BJ (cell line): ENCODE measurements around the gene HSD17B8. TPM values are rescaled to one million over a fixed set of nuclear protein-coding genes. Genes with fewer than 3 reads are reported as not detected.

ENCODE experiments used
- CTCF ChIA-PET: fragments of 350-600 bp; formaldehyde crosslinking; extraction: SDS; loops from one replicate; lab custom pipeline; 2021; ENCODE audit warnings: antibody characterized with exemption, inconsistent platforms; lab: Yijun Ruan, JAX
- POLR2A ChIA-PET: fragments of 300-600 bp; sonication (Branson Sonifier 250); formaldehyde crosslinking; extraction: SDS; loops from one replicate; lab custom pipeline; 2021; ENCODE audit warnings: antibody characterized with exemption; lab: Charles Lee
- DNase-seq: peaks from one replicate; pipeline ENCODE4 v3.0.0-alpha.2; 2011; ENCODE audit warnings: low read depth
- H3K27me3 ChIP-seq: 2 replicates; pipeline ENCODE4 v1.6.0; 2011; ENCODE audit warnings: low read length; ENCODE audit not compliant: control insufficient read depth, insufficient read depth
- H3K36me3 ChIP-seq: 2 replicates; pipeline ENCODE4 v1.5.1; 2011; ENCODE audit warnings: low read length; ENCODE audit not compliant: control insufficient read depth, insufficient read depth
- H3K4me3 ChIP-seq: 2 replicates; pipeline ENCODE4 v1.5.1; 2011; ENCODE audit warnings: low read depth, mild to moderate bottlenecking, control low read depth, low read length
- CTCF ChIP-seq: IDR thresholded peaks from 2 replicates; pipeline ENCODE4 v1.5.1; 2011; ENCODE audit warnings: low read depth, mild to moderate bottlenecking, control low read depth, inconsistent platforms, low read length, moderate library complexity; ENCODE audit not compliant: insufficient read depth
- polyA plus RNA-seq: library from polyadenylated mRNA; depleted of rRNA; stranded (reverse); fragments of >200 nt; gene quantifications from 2 replicates; pipeline ENCODE4 v1.2.3, GENCODE V29; 2011

Gene HSD17B8
- polyA plus RNA-seq, 1 experiment, result 3.4 TPM

- Histone ChIP-seq H3K36me3 (no peaks in the 10 kb centered on the region), H3K27me3 (peaks cover 3% of the 10 kb centered on the region), H3K4me3 (no peak overlapping the region)
- ChIA-PET CTCF (interaction anchor here (0.6 to 4.3 kb wide), 22 partner anchors 8 to 334 kb away, joined by 3 to 39 read pairs (median 4); partner anchors contain the start of genes HLA-DMA and TAP2), POLR2A (no interaction called here)
- TF ChIP-seq CTCF, result no peak
- no peak for DNase-seq
Measured at GRCh38 chr6:33171880-33172687, 32.4 kb upstream of the HSD17B8 start.

- Histone ChIP-seq H3K36me3 (no peaks in the 10 kb centered on the region), H3K4me3 (no peak overlapping the region), H3K27me3 (peaks cover 3% of the 10 kb centered on the region)
- TF ChIP-seq CTCF, result peak; percentile 76
- DNase-seq, result no peak
- CTCF ChIA-PET, result interaction anchor here (0.6 to 4.3 kb wide), 28 partner anchors 9 to 334 kb away, joined by 3 to 39 read pairs (median 4); partner anchors contain the start of genes HLA-DMA and TAP2
- POLR2A ChIA-PET, result no interaction called here
Measured at GRCh38 chr6:33172688-33173534, 31.5 kb upstream of the HSD17B8 start.

GRCh38 chr6:33173535-33174180, 30.8 kb upstream of the HSD17B8 start:
- H3K4me3 ChIP-seq, result no peak overlapping the region
- no peak for TF ChIP-seq CTCF
- ChIA-PET POLR2A (no interaction called here), CTCF (interaction anchor here (0.6 to 4.3 kb wide), 16 partner anchors 10 to 159 kb away, joined by 3 to 39 read pairs (median 4); no protein-coding TSS in a partner anchor)
- no peaks in the 10 kb centered on the region for H3K36me3 ChIP-seq
- H3K27me3 ChIP-seq, result peaks cover 3% of the 10 kb centered on the region
- no peak for DNase-seq

GRCh38 chr6:33174784-33175183, 29.7 kb upstream of the HSD17B8 start:
- TF ChIP-seq CTCF, result no peak
- no peak overlapping the region for H3K4me3 ChIP-seq
- H3K27me3 ChIP-seq, result peaks cover 3% of the 10 kb centered on the region
- CTCF ChIA-PET, result interaction anchor here (0.6 to 4.3 kb wide), 10 partner anchors 13 to 160 kb away, joined by 3 to 33 read pairs (median 6); no protein-coding TSS in a partner anchor
- no peaks in the 10 kb centered on the region for H3K36me3 ChIP-seq
- no peak for DNase-seq
- POLR2A ChIA-PET, result no interaction called here
